HAP-1 (cell line): ENCODE measurements around the gene DLEC1.
A peak's percentile ranks its signal among the peaks of the same experiment; 100 is the strongest.

Experiments
- DNase-seq, 2 experiments: peaks; one replicate each; pipeline ENCODE4 v3.0.0-alpha.2; 2016 to 2020; ENCODE audit warnings: low spot score in 2 of 2
- H3K27me3 ChIP-seq: fragments of 250-450 bp; sonication (Bioruptor Pico); 2 replicates; pipeline ENCODE4 v1.5.1; 2020; ENCODE audit warnings: low read depth, mild to moderate bottlenecking, moderate library complexity
- H3K36me3 ChIP-seq: fragments of 250-450 bp; sonication (Bioruptor Pico); replicated peaks from 2 replicates; pipeline ENCODE4 v1.5.1; 2020; ENCODE audit warnings: mild to moderate bottlenecking
- H3K4me1 ChIP-seq: fragments of 250-450 bp; sonication (Bioruptor Pico); 2 replicates; pipeline ENCODE4 v1.5.1; 2020; ENCODE audit warnings: mild to moderate bottlenecking
- H3K4me3 ChIP-seq: fragments of 250-450 bp; sonication (Bioruptor Pico); 2 replicates; pipeline ENCODE4 v1.5.1; 2020; ENCODE audit warnings: mild to moderate bottlenecking, moderate library complexity
- H3K9me3 ChIP-seq: fragments of 250-450 bp; sonication (Bioruptor Pico); 2 replicates; pipeline ENCODE4 v1.5.1; 2020; ENCODE audit warnings: mild to moderate bottlenecking, moderate library complexity
- in situ Hi-C: fragments of 300-500 bp; cut with MboI; formaldehyde crosslinking; loops from 3 replicates; pipeline ENCODE4 v1.14.3; 2020; ENCODE audit warnings: low sequenced_read_pairs, inconsistent platforms, mixed read lengths

DLEC1 gene

DNA sequence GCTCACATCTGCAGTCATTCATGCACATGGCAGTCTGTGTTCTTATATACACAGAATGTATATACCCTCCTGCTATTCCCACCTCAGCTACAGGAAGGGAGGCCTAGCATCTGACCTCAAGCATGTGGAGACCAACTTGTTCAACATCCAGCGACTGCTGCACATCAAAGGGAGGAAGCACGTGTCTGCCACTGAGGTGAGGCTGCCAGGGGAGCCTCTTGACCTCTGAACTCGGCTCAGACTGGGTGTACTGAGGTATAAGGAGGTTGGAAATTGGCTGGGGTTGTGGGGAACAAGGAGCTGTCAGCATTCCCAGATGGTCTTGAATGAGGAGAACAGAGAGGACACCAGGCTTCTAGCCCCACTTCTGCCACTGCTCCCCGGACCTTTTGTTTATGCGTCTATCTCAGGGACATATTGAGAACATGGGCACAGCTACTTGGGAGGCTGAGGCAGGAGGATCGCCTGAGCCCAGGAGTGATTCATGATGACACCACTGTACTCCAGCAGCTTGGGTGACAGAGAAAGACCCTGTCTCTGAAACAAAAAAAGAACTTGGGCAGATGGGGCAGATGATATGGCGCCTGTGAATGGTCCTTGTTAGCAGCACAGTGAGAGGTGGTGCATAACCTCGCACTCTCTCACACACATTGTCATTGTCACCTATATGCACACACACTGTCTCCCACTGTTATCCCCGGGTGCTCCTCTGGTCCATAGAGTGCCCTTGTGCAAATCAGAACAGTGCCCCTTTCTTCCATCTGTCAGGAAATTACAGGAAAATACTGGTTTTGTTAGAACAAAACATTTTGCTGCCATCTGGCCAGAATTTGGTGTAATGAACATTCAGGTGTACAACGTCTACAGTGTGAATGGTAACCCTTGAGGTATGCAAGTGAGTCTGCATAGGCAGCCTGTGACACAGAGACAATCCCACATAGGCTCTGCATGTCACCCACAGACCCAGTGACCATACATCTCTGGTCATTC, 43.1 kb upstream of the DLEC1 start:
- no peak overlapping the region for H3K4me3 ChIP-seq
- no peak for DNase-seq
- H3K27me3 ChIP-seq, result no peaks in the 10 kb centered on the region
- in situ Hi-C loops, result no loop called here
- H3K9me3 ChIP-seq, result no peaks in the 10 kb centered on the region
- peaks cover 8% of the 10 kb centered on the region for H3K36me3 ChIP-seq
- peaks cover 14% of the 10 kb centered on the region for H3K4me1 ChIP-seq

- in situ Hi-C loops, result no loop called here
- no peaks in the 10 kb centered on the region for H3K27me3 ChIP-seq
These were observed 42.2 kb upstream of the DLEC1 start for GRCh38 chr3:37996785-37997301.

GRCh38 chr3:37997342-37997741, 41.7 kb upstream of the DLEC1 start:
- peaks cover 8% of the 10 kb centered on the region for H3K36me3 ChIP-seq
- in situ Hi-C loops, result no loop called here
- H3K4me1 ChIP-seq, result peaks cover 14% of the 10 kb centered on the region
- no peaks in the 10 kb centered on the region for H3K27me3 ChIP-seq
- no peak overlapping the region for H3K4me3 ChIP-seq
- H3K9me3 ChIP-seq, result no peaks in the 10 kb centered on the region
- no peak for DNase-seq

More at GRCh38 chr3:37996785-37997301, 42.2 kb upstream of the DLEC1 start:
- H3K4me3 ChIP-seq, result no peak overlapping the region
- H3K9me3 ChIP-seq, result no peaks in the 10 kb centered on the region
- H3K36me3 ChIP-seq, result peaks cover 8% of the 10 kb centered on the region
- H3K4me1 ChIP-seq, result peaks cover 14% of the 10 kb centered on the region
- peak; percentile 56 to 89 for DNase-seq

DNA sequence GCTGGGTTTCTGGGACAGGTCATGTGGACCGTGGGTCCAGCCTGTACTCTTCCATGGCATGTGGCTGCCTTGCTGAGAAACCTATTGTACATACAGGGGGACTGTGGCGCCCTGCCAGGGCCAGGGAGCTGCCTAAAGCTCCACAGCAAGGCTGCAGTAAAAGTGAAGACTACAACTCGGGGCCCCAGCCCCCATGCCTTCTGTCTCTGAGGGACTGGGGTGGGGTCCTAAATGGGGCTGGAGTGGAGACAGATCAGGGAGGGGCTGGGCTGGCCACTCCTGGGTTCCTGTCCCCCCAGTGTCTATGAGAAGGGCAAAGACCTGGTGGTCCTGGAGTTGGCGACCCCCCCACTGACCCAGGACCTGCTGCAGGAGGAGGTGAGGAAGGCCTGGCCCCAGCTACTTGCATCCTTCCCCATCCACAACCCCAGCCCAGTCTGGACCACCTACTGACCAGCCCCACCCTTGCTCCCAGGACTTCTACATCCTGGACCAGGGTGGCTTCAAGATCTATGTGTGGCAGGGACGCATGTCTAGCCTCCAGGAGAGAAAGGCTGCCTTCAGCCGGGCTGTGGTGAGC, 41.1 kb upstream of the DLEC1 start:
- peaks cover 12% of the 10 kb centered on the region for H3K36me3 ChIP-seq
- H3K4me1 ChIP-seq, result peaks cover 14% of the 10 kb centered on the region
- H3K27me3 ChIP-seq, result no peaks in the 10 kb centered on the region
- no peaks in the 10 kb centered on the region for H3K9me3 ChIP-seq
- in situ Hi-C loops, result no loop called here
- no peak for DNase-seq
- H3K4me3 ChIP-seq, result no peak overlapping the region

GRCh38 chr3:37999836-38000235, 39.2 kb upstream of the DLEC1 start:
- H3K36me3 ChIP-seq, result peaks cover 15% of the 10 kb centered on the region
- no peaks in the 10 kb centered on the region for H3K27me3 ChIP-seq
- peaks cover 5% of the 10 kb centered on the region for H3K4me1 ChIP-seq
- no peak for DNase-seq
- H3K4me3 ChIP-seq, result no peak overlapping the region
- no peaks in the 10 kb centered on the region for H3K9me3 ChIP-seq
- in situ Hi-C loops, result no loop called here

- no peak for DNase-seq
- Histone ChIP-seq H3K9me3 (no peaks in the 10 kb centered on the region), H3K36me3 (peaks cover 15% of the 10 kb centered on the region), H3K4me1 (peaks cover 1% of the 10 kb centered on the region), H3K4me3 (no peak overlapping the region), H3K27me3 (no peaks in the 10 kb centered on the region)
- in situ Hi-C loops, result no loop called here
These were observed 38.6 kb upstream of the DLEC1 start for GRCh38 chr3:38000242-38000916.

DNA sequence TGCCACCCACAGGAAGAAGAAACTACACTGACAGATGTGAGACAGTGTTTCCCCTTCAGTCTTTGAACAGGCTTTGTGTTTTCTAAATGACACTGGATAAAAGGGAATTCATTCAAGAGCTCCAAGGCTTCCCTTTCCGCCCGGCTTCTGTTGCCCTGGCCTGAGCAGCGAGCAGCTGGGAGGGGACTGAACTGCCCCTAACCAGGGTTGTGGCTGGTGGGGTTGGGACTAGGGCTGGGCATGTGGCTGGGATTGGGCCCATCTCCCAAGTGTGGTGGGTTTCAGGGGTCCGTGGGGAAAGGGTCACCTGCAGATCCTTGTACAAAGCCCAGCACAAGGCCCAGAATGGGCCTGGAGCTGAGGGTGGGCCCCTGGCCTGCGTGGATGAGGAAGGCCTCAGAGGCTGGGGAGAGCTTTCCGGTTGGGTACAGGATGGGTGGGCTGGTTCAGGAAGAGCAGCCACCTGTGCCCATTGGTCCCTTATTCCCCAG, 38.0 kb upstream of the DLEC1 start:
- in situ Hi-C loops, result no loop called here
- Histone ChIP-seq H3K4me1 (no peaks in the 10 kb centered on the region; the same call in none of the 2 replicates), H3K4me3 (no peak overlapping the region), H3K27me3 (no peaks in the 10 kb centered on the region), H3K36me3 (peaks cover 15% of the 10 kb centered on the region), H3K9me3 (no peaks in the 10 kb centered on the region)
- DNase-seq, result no peak

- Histone ChIP-seq H3K4me1 (no peaks in the 10 kb centered on the region; the same call in none of the 2 replicates), H3K36me3 (peaks cover 15% of the 10 kb centered on the region), H3K9me3 (no peaks in the 10 kb centered on the region), H3K4me3 (no peak overlapping the region), H3K27me3 (no peaks in the 10 kb centered on the region)
- in situ Hi-C loops, result no loop called here
- no peak for DNase-seq
These were observed 37.4 kb upstream of the DLEC1 start for GRCh38 chr3:38001456-38002081.

- in situ Hi-C loops, result no loop called here
- no peak for DNase-seq
- no peak overlapping the region for H3K4me3 ChIP-seq
- H3K4me1 ChIP-seq, result no peaks in the 10 kb centered on the region
- no peaks in the 10 kb centered on the region for H3K9me3 ChIP-seq
- H3K27me3 ChIP-seq, result no peaks in the 10 kb centered on the region
- peaks cover 13% of the 10 kb centered on the region for H3K36me3 ChIP-seq
These were observed 36.6 kb upstream of the DLEC1 start for GRCh38 chr3:38002291-38002876.

DNA sequence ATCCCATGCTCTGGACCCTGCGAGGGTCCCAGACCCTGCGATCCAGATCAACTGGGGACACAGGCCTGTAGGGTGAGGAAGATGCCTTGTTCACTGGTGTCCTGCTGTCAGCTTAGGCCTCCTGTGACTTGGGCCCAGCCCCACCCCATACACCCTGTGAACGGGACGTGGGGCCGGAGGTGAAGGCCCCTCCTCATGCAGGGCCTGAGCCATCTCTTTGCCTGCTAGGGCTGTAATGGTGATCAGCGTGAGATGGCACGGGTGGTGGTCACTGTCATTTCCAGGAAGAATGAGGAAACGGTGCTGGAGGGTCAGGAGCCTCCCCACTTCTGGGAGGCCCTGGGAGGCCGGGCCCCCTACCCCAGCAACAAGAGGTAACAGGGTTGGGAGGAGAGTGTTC, 36.1 kb upstream of the DLEC1 start:
- Histone ChIP-seq H3K4me3 (no peak overlapping the region), H3K4me1 (no peaks in the 10 kb centered on the region), H3K27me3 (no peaks in the 10 kb centered on the region), H3K9me3 (no peaks in the 10 kb centered on the region), H3K36me3 (peaks cover 19% of the 10 kb centered on the region)
- in situ Hi-C loops, result no loop called here
- DNase-seq, result no peak

- no peak overlapping the region for H3K4me3 ChIP-seq
- no peaks in the 10 kb centered on the region for H3K27me3 ChIP-seq
- no peaks in the 10 kb centered on the region for H3K9me3 ChIP-seq
- peaks cover 22% of the 10 kb centered on the region for H3K36me3 ChIP-seq
- in situ Hi-C loops, result no loop called here
- peak; percentile 8 to 79 for DNase-seq
- no peaks in the 10 kb centered on the region for H3K4me1 ChIP-seq
These were observed 35.6 kb upstream of the DLEC1 start for GRCh38 chr3:38003371-38003816.

DNA sequence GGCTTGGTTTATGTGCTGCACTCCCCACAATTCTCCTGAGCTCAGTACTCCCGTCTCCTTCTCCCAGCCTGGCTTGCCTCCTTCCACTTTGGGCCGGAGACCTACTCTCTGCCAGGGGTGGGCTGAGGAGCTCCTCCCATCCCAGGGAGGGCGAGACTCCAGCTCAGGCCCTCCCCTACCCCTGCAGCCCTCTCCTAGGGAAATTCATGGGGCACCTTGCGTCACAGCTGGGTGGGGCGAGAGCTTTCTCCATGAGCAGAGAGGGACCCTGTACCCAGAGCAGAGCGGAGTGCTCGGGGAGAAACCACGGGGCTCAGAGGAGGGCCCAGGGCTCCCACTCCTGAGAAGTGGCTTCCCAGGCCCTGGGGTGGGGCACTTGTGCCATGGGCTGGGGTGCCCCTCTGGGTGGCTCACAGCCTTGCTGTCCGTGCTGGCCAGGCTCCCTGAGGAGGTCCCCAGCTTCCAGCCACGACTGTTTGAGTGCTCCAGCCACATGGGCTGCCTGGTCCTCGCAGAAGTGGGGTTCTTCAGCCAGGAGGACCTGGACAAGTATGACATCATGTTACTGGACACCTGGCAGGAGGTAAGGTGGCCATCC, 35.1 kb upstream of the DLEC1 start:
- H3K4me1 ChIP-seq, result no peaks in the 10 kb centered on the region
- H3K4me3 ChIP-seq, result no peak overlapping the region
- peaks cover 22% of the 10 kb centered on the region for H3K36me3 ChIP-seq
- DNase-seq, result no peak
- in situ Hi-C loops, result no loop called here
- H3K27me3 ChIP-seq, result no peaks in the 10 kb centered on the region
- H3K9me3 ChIP-seq, result no peaks in the 10 kb centered on the region
